B cell (primary cell): ENCODE results near the gene PTGES2. TPM values are rescaled to one million over a fixed set of nuclear protein-coding genes. Genes with fewer than 3 reads are reported as not detected.
"Not testable (repeated sequence)": the region's sequence is repeated elsewhere in the genome, so short reads cannot be mapped to it uniquely, and the experiment has no call there.

Source experiments
- ATAC-seq: fragments of 200-7000 bp; cut with Tn5 transposase; one replicate; pipeline ENCODE4 v1.10.0; 2021; ENCODE audit warnings: low read depth, mild to moderate bottlenecking, moderate number of reproducible peaks, moderate library complexity
- CTCF ChIA-PET: fragments of 350-600 bp; sonication (Branson Sonifier 250); formaldehyde crosslinking; loops from one replicate; lab custom pipeline; 2021; ENCODE audit warnings: antibody characterized with exemption, inconsistent platforms; lab: Charles Lee
- POLR2A ChIA-PET: fragments of 350-600 bp; sonication (Branson Sonifier 250); formaldehyde crosslinking; loops from one replicate; lab custom pipeline; 2021; ENCODE audit warnings: antibody characterized with exemption; lab: Charles Lee
- DNase-seq: peaks from one replicate; pipeline ENCODE4 v3.0.0; 2013
- H2AFZ ChIP-seq: 2 replicates; pipeline ENCODE4 v1.6.1; 2012; ENCODE audit warnings: mild to moderate bottlenecking, low read depth, low read length; ENCODE audit not compliant: insufficient read depth, poor library complexity, severe bottlenecking
- H3K27ac ChIP-seq, 2 donors: 1 replicate in 1 of 2; 2 replicates in 1 of 2; pipeline ENCODE4 v1.5.1; 2012 to 2013; ENCODE audit warnings: low read length in 2 of 2, mild to moderate bottlenecking in 2 of 2, moderate library complexity in 1 of 2
- H3K27me3 ChIP-seq, 4 experiments: fragments of 200-600 bp in 1 of 4; sonication (generic) in 1 of 4; replicated peaks in 1 of 4; 1 replicate in 2 of 4; 2 replicates in 2 of 4; pipeline versions ENCODE4 v1.6.1 to v1.7.0; 2013 to 2016; ENCODE audit warnings: low read length in 3 of 4, mild to moderate bottlenecking in 2 of 4, mixed read lengths in 1 of 4, moderate library complexity in 1 of 4; ENCODE audit not compliant: insufficient read depth in 4 of 4, control insufficient read depth in 3 of 4; ENCODE audit errors: control extremely low read depth in 1 of 4
- H3K36me3 ChIP-seq, 2 experiments: replicated peaks in 1 of 2; 1 replicate in 1 of 2; 2 replicates in 1 of 2; pipeline versions ENCODE4 v1.6.1 to v1.7.1; 2013; ENCODE audit warnings: low read length in 1 of 2; ENCODE audit not compliant: insufficient read depth in 2 of 2, control insufficient read depth in 1 of 2; ENCODE audit errors: control extremely low read depth in 1 of 2, extremely low read depth in 1 of 2
- H3K4me1 ChIP-seq, 2 donors: fragments of 200-600 bp in 1 of 2; sonication (generic) in 1 of 2; 1 replicate in 1 of 2; 2 replicates in 1 of 2; pipeline versions ENCODE4 v1.5.1 to v1.6.1; 2013 to 2017; ENCODE audit warnings: low read length in 2 of 2; ENCODE audit not compliant: control insufficient read depth in 2 of 2, insufficient read depth in 2 of 2
- H3K4me2 ChIP-seq: replicated peaks from 2 replicates; pipeline ENCODE3; 2012; ENCODE audit warnings: mild to moderate bottlenecking, low read depth, low read length; ENCODE audit not compliant: poor library complexity, severe bottlenecking
- H3K4me3 ChIP-seq, 5 experiments: fragments of 200-600 bp in 1 of 5; sonication (generic) in 1 of 5; 1 replicate in 3 of 5; 2 replicates in 2 of 5; pipeline versions ENCODE4 v1.5.1 to v1.7.0; 2011 to 2016; ENCODE audit warnings: low read length in 4 of 5, mild to moderate bottlenecking in 4 of 5, low read depth in 2 of 5, control low read depth in 1 of 5, moderate library complexity in 1 of 5; ENCODE audit not compliant: insufficient read depth in 1 of 5; ENCODE audit errors: control extremely low read depth in 1 of 5, extremely low read depth in 1 of 5
- H3K79me2 ChIP-seq: fragments of 200-600 bp; sonication (generic); one replicate; pipeline ENCODE4 v1.6.0; 2016; ENCODE audit warnings: low read length; ENCODE audit not compliant: control insufficient read depth, insufficient read depth
- H3K9ac ChIP-seq: fragments of 200-600 bp; sonication (generic); 2 replicates; pipeline ENCODE4 v1.6.1; 2017; ENCODE audit warnings: mild to moderate bottlenecking, low read length, moderate library complexity
- H3K9me3 ChIP-seq, 3 donors: one replicate each; pipeline versions ENCODE4 v1.6.1 to v1.7.1; 2013; ENCODE audit warnings: low read length in 2 of 3; ENCODE audit not compliant: control insufficient read depth in 2 of 3, insufficient read depth in 1 of 3; ENCODE audit errors: control extremely low read depth in 1 of 3
- H4K20me1 ChIP-seq: 2 replicates; pipeline ENCODE4 v1.6.0; 2012; ENCODE audit warnings: mild to moderate bottlenecking, low read length; ENCODE audit not compliant: insufficient read depth, control insufficient read depth, poor library complexity, severe bottlenecking
- H3K27ac Mint-ChIP-seq: one replicate; pipeline ENCODE4 v1.8.0; 2021; ENCODE audit warnings: mixed read lengths
- H3K27me3 Mint-ChIP-seq: one replicate; pipeline ENCODE4 v1.8.0; 2021; ENCODE audit warnings: mixed read lengths
- H3K4me1 Mint-ChIP-seq: one replicate; pipeline ENCODE4 v1.8.0; 2021; ENCODE audit warnings: mixed read lengths
- H3K4me3 Mint-ChIP-seq: one replicate; pipeline ENCODE4 v1.8.0; 2021; ENCODE audit warnings: mixed read lengths
- H3K9me3 Mint-ChIP-seq: one replicate; pipeline ENCODE4 v1.8.0; 2022; ENCODE audit warnings: mixed read lengths; ENCODE audit not compliant: insufficient read depth
- EZH2 ChIP-seq: IDR thresholded peaks from 2 replicates; pipeline ENCODE4 v1.6.1; 2012; ENCODE audit warnings: borderline replicate concordance, low read depth, mild to moderate bottlenecking, moderate library complexity, low read length; ENCODE audit not compliant: insufficient read depth, poor library complexity, severe bottlenecking
- WGBS: methylation state at CpG from one replicate; pipeline ENCODE4 v1.1.5; 2013; ENCODE audit warnings: missing lambda C conversion rate; ENCODE audit not compliant: insufficient coverage; 5-methylcytosine and 5-hydroxymethylcytosine counted together
- intact Hi-C: fragments of 100-400 bp; cut with micrococcal nuclease; formaldehyde crosslinking; loops from one replicate; pipeline ENCODE4 v1.10.0; 2022
- polyA plus RNA-seq: library from polyadenylated mRNA; depleted of rRNA; stranded (reverse); fragments of >200 nt; gene quantifications from 2 replicates; pipeline ENCODE4 v1.2.3, GENCODE V29; 2012
- total RNA-seq, 2 donors: library from RNA; stranded (reverse); fragments of 120-200 nt in 1 of 2; gene quantifications; 1 replicate in 1 of 2; 2 replicates in 1 of 2; pipeline versions ENCODE4 v1.2.3 to v1.2.4, GENCODE V29; 2013 to 2022
- TF ChIP-seq, protein P1 (sequence below): fragments of 200-600 bp; IDR thresholded peaks from one replicate; pipeline ENCODE4 v1.8.0; 2022; ENCODE audit warnings: antibody characterized with exemption, mild to moderate bottlenecking

Gene PTGES2
- total and polyA plus RNA-seq, 2 donors (not counting 1 experiment from before 2014, with no cell fraction given): 77.8 to 113 TPM

DNA sequence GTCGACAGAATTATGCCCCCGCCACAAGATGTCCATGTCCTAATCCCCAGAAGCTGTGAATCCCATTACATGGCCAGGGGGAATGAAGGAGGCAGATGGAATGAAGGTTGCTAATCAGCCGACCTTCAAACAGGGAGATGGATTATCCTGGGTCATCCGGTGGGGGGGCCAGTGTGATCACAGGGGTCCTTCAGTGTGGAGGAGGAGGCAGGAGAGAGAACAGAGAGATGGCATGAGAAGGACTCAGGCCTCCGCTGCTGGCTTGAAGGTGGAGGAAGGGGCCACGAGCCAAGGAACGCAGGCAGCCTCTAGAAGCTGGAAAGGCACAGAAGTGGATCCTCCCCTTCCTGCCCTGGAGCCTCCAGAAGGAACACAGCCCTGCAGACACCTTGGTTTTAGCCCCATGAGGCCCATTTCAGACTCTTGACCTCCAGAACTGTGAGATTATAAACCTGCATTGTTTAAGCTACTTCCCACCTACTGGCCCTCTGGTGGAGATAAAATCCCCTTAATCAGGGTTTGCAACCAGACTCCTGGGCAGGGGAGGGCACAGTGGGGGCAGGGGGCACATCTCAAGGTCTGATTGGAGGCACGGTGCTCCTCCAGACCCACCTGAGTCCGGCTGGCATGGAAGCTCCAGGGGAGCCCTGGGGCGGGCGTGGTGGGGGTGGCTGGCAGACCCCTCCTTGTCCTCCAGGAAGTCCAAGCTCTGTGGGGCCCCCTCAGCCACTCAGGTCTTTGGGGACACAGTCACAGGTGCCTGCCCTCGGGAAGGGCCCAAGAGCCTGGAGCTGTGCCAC lies 13.8 kb downstream of the PTGES2 start:
- Histone ChIP-seq H3K27me3 (no peaks in the 10 kb centered on the region), H2AFZ (no peak overlapping the region), H4K20me1 (peaks cover 6% of the 10 kb centered on the region), H3K27ac (peak overlapping the region in 1 of 2 donors; percentile 70), H3K79me2 (peaks cover 8% of the 10 kb centered on the region), H3K4me3 (no peak overlapping the region), H3K4me1 (peaks cover 37 to 42% of the 10 kb centered on the region in 2 donors), H3K36me3 (peaks cover 3 to 9% of the 10 kb centered on the region in 2 experiments), H3K4me2 (no peak overlapping the region), H3K9ac (no peak overlapping the region), H3K9me3 (peaks cover 0 to 6% (median 0%) of the 10 kb centered on the region in 3 donors)
- no peaks in the 10 kb centered on the region for H3K9me3 Mint-ChIP-seq
- intact Hi-C loops: no loop called here
- H3K27ac Mint-ChIP-seq: peak overlapping the region; percentile 68
- H3K4me3 Mint-ChIP-seq: no peak overlapping the region
- peaks cover 43% of the 10 kb centered on the region for H3K4me1 Mint-ChIP-seq
- no peak for DNase-seq
- CTCF ChIA-PET: interaction anchor here (1.0 to 5.7 kb wide), 4 partner anchors 21 to 172 kb away, joined by 3 to 47 read pairs (median 31); no protein-coding TSS in a partner anchor
- TF ChIP-seq, protein P1, sequence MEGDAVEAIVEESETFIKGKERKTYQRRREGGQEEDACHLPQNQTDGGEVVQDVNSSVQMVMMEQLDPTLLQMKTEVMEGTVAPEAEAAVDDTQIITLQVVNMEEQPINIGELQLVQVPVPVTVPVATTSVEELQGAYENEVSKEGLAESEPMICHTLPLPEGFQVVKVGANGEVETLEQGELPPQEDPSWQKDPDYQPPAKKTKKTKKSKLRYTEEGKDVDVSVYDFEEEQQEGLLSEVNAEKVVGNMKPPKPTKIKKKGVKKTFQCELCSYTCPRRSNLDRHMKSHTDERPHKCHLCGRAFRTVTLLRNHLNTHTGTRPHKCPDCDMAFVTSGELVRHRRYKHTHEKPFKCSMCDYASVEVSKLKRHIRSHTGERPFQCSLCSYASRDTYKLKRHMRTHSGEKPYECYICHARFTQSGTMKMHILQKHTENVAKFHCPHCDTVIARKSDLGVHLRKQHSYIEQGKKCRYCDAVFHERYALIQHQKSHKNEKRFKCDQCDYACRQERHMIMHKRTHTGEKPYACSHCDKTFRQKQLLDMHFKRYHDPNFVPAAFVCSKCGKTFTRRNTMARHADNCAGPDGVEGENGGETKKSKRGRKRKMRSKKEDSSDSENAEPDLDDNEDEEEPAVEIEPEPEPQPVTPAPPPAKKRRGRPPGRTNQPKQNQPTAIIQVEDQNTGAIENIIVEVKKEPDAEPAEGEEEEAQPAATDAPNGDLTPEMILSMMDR: no peak
- no peak for TF ChIP-seq EZH2
- POLR2A ChIA-PET: interaction anchor here (0.5 kb wide), 1 partner anchor 187 kb away, joined by 5 read pairs; no protein-coding TSS in a partner anchor
- ATAC-seq: no peak
- no peaks in the 10 kb centered on the region for H3K27me3 Mint-ChIP-seq
- 100% methylated on average over 10 of the region's 12 CpGs for WGBS

DNA sequence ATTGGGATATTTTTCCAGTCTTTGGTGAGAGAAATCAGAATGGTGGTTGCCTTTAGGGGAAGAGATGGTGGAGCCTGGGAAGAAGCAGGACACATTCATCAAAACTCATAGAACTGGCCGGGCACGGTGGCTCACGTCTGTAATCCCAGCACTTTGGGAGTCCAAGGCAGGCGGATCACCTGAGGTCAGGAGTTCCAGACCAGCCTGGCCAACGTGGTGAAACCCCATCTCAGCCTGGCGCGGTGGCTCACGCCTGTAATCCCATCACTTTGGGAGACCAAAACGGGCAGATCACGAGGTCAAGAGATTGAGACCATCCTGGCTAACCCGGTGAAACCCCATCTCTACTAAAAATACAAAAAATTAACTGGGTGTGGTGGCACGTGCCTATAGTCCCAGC lies 15.8 kb downstream of the PTGES2 start:
- H3K27me3 ChIP-seq, H3K9me3 Mint-ChIP-seq, H3K9me3 ChIP-seq, H3K79me2 ChIP-seq, H2AFZ ChIP-seq, H3K4me2 ChIP-seq, H3K9ac ChIP-seq, DNase-seq, CTCF ChIA-PET, H4K20me1 ChIP-seq, ATAC-seq, H3K4me3 ChIP-seq, H3K4me3 Mint-ChIP-seq, H3K27me3 Mint-ChIP-seq, intact Hi-C loops, H3K27ac ChIP-seq: not testable (repeated sequence)
- 94% methylated on average over 10 of the region's 12 CpGs for WGBS
- peaks cover 9 to 29% of the 10 kb centered on the region in 2 experiments for H3K36me3 ChIP-seq
- H3K27ac Mint-ChIP-seq: peak overlapping the region; percentile 46
- H3K4me1 ChIP-seq: peaks cover 25 to 26% of the 10 kb centered on the region in 2 donors
- POLR2A ChIA-PET: interaction anchor here (0.7 kb wide), 1 partner anchor 51 kb away, joined by 3 read pairs; no protein-coding TSS in a partner anchor
- peaks cover 31% of the 10 kb centered on the region for H3K4me1 Mint-ChIP-seq
